Keratinocyte (primary cell): ENCODE data around the gene YPEL3.

ENCODE experiments used
- CTCF ChIP-seq, 3 experiments: IDR thresholded peaks in 1 of 3; conservative IDR thresholded peaks in 1 of 3; optimal IDR thresholded peaks in 1 of 3; 2 replicates in 2 of 3; 3 replicates in 1 of 3; pipeline versions ENCODE3 to v1.5.1; 2011; ENCODE audit warnings: low read length in 3 of 3, mild to moderate bottlenecking in 3 of 3, moderate library complexity in 2 of 3, control low read depth in 1 of 3, inconsistent platforms in 1 of 3; ENCODE audit not compliant: insufficient read depth in 2 of 3; ENCODE audit errors: extremely low read depth in 1 of 3
- EZH2 ChIP-seq: IDR thresholded peaks from one replicate; pipeline ENCODE4 v1.6.1; 2012; ENCODE audit warnings: inconsistent platforms, mild to moderate bottlenecking, low read length, moderate library complexity

GRCh38 chr16:30083216-30084055 is 12.6 kb downstream of the YPEL3 start:
- TF ChIP-seq CTCF (optimal IDR thresholded peaks at IDR 0.05 in 1 of 3, IDR thresholded peaks at IDR 0.05 in 1 of 3, conservative IDR thresholded peaks at IDR 0.05 in 1 of 3; ENCODE audit: extremely low read depth in 1 of 3, insufficient read depth in 2 of 3, low read length in 3 of 3) (no peak), EZH2 (no peak)
